Panc1 (cell line): ENCODE measurements around the gene ADAT1. TPM values are rescaled to one million over a fixed set of nuclear protein-coding genes. Genes with fewer than 3 reads are reported as not detected.

ENCODE experiments used
- ATAC-seq: fragments of 200-7000 bp; cut with Tn5 transposase; 2 replicates; pipeline ENCODE4 v1.9.1; 2020; ENCODE audit warnings: mild to moderate bottlenecking, moderate library complexity
- BruUV-seq: library from RNA; stranded (reverse); fragments of 400-500 nt; replicated peaks from 2 replicates; lab custom pipeline; 2021; lab: Mats Ljungman, UMichigan
- CTCF ChIA-PET: fragments of 300-600 bp; sonication (Branson Sonifier 250); formaldehyde crosslinking; loops from one replicate; lab custom pipeline; 2022; ENCODE audit warnings: antibody characterized with exemption; lab: Charles Lee
- POLR2A ChIA-PET: fragments of 300-600 bp; sonication (Branson Sonifier 250); formaldehyde crosslinking; loops from one replicate; lab custom pipeline; 2022; ENCODE audit warnings: antibody characterized with exemption; lab: Charles Lee
- DNase-seq: peaks from one replicate; pipeline ENCODE4 v3.0.0-alpha.2; 2010; ENCODE audit warnings: low read depth, low spot score
- H3K27ac ChIP-seq: 2 replicates; pipeline ENCODE4 v1.5.1; 2011; ENCODE audit warnings: mild to moderate bottlenecking, low read length, inconsistent platforms
- H3K27me3 ChIP-seq: fragments of 200-500 bp; sonication (Bioruptor generic); 2 replicates; pipeline ENCODE4 v1.6.0; 2014; ENCODE audit warnings: low read length, inconsistent platforms; ENCODE audit not compliant: control insufficient read depth, insufficient read depth
- H3K36me3 ChIP-seq: fragments of 200-500 bp; sonication (Bioruptor generic); 2 replicates; pipeline ENCODE4 v1.5.1; 2014; ENCODE audit warnings: inconsistent platforms, mild to moderate bottlenecking, low read length, moderate library complexity; ENCODE audit not compliant: control insufficient read depth, insufficient read depth
- H3K4me1 ChIP-seq: 2 replicates; pipeline ENCODE4 v1.5.1; 2011; ENCODE audit warnings: inconsistent platforms, mild to moderate bottlenecking, low read length, moderate library complexity; ENCODE audit not compliant: control insufficient read depth, insufficient read depth
- H3K4me3 ChIP-seq, 2 experiments: 2 replicates each; pipeline ENCODE4 v1.5.1; 2011 to 2012; ENCODE audit warnings: low read depth in 2 of 2, low read length in 2 of 2, mild to moderate bottlenecking in 2 of 2, inconsistent platforms in 1 of 2, moderate library complexity in 1 of 2
- H3K9me3 ChIP-seq: fragments of 200-500 bp; sonication (Bioruptor generic); 2 replicates; pipeline ENCODE4 v1.5.1; 2014; ENCODE audit warnings: low read depth, mild to moderate bottlenecking, inconsistent platforms, low read length, moderate library complexity; ENCODE audit not compliant: control insufficient read depth, insufficient read depth
- CTCF ChIP-seq: fragments of 450-650 bp; IDR thresholded peaks from 2 replicates; pipeline ENCODE4 v1.5.1; 2017; ENCODE audit warnings: mild to moderate bottlenecking
- POLR2AphosphoS5 ChIP-seq: IDR thresholded peaks from 2 replicates; pipeline ENCODE4 v1.6.1; 2012; ENCODE audit warnings: mild to moderate bottlenecking, low read depth, low read length, moderate library complexity
- REST ChIP-seq, 2 experiments: IDR thresholded peaks; 2 replicates each; pipeline ENCODE4 v1.6.1; 2011 to 2012; ENCODE audit warnings: low read depth in 2 of 2, control low read depth in 1 of 2, low read length in 1 of 2, mild to moderate bottlenecking in 1 of 2, moderate library complexity in 1 of 2; ENCODE audit not compliant: insufficient read depth in 1 of 2
- SIN3A ChIP-seq: IDR thresholded peaks from 2 replicates; pipeline ENCODE4 v1.6.1; 2012; ENCODE audit warnings: low read depth, mild to moderate bottlenecking, low read length, moderate library complexity, borderline replicate concordance; ENCODE audit not compliant: insufficient read depth
- TCF7L2 ChIP-seq: IDR thresholded peaks from 2 replicates; pipeline ENCODE4 v1.6.1; 2011; ENCODE audit warnings: mild to moderate bottlenecking, low read depth, low read length, inconsistent platforms
- in situ Hi-C: cut with HindIII; loops from 2 replicates; pipeline ENCODE4 v1.10.0; 2016; ENCODE audit warnings: low sequenced_read_pairs, low pct_unique_long_range_greater_than_20kb
- intact Hi-C: fragments of 100-400 bp; cut with micrococcal nuclease; formaldehyde crosslinking; loops from one replicate; pipeline ENCODE4 v1.10.0; 2022; ENCODE audit not compliant: unreplicated experiment
- total RNA-seq: library from RNA; stranded (reverse); gene quantifications from one replicate; pipeline ENCODE4 v1.2.1, GENCODE V29; 2021; ENCODE audit not compliant: unreplicated experiment

Gene ADAT1
- total RNA-seq, 1 experiment from 2014 or later = 46.8 TPM

GRCh38 chr16:75555213-75555706 lies 67.8 kb downstream of the ADAT1 start:
- CTCF ChIA-PET = interaction anchor here (0.6 kb wide), 1 partner anchor 89 kb away, joined by 17 read pairs; no protein-coding TSS in a partner anchor
- TF ChIP-seq REST (IDR thresholded peaks at IDR 0.05; ENCODE audit: insufficient read depth in 1 of 2, low read depth in 2 of 2, low read length in 1 of 2) (no peak), CTCF (no peak), TCF7L2 (no peak), SIN3A (0 out of 2 replicates have a peak, but pooled peaks have one; percentile 9), POLR2AphosphoS5 (peak; percentile 41; the same call in 1 of the 2 replicates)
- H3K36me3 ChIP-seq = no peaks in the 10 kb centered on the region
- intact Hi-C loops = loop anchor here (10.0 kb wide), 1 partner anchor 80 kb away; no protein-coding TSS in a partner anchor
- ATAC-seq (peak; percentile 91), DNase-seq (peak; percentile 67)
- no peaks in the 10 kb centered on the region for H3K9me3 ChIP-seq
- peak overlapping the region; percentile 74 to 79 for H3K4me3 ChIP-seq
- no TSS peak for BruUV-seq
- no peaks in the 10 kb centered on the region for H3K4me1 ChIP-seq
- POLR2A ChIA-PET = no interaction called here
- H3K27me3 ChIP-seq = no peaks in the 10 kb centered on the region
- in situ Hi-C loops = no loop called here
- H3K27ac ChIP-seq = peak overlapping the region; percentile 69

- no peaks in the 10 kb centered on the region for H3K36me3 ChIP-seq
- no peak overlapping the region for H3K27ac ChIP-seq
- in situ Hi-C loops = no loop called here
- no peaks in the 10 kb centered on the region for H3K27me3 ChIP-seq
- no peaks in the 10 kb centered on the region for H3K9me3 ChIP-seq
- no peaks in the 10 kb centered on the region for H3K4me1 ChIP-seq
- ATAC-seq = no peak
- DNase-seq = no peak
- no peak overlapping the region for H3K4me3 ChIP-seq
- intact Hi-C loops = loop anchor here (10.0 kb wide), 1 partner anchor 78 kb away; no protein-coding TSS in a partner anchor
- POLR2A ChIA-PET = no interaction called here
- CTCF ChIA-PET = no interaction called here
- TF ChIP-seq POLR2AphosphoS5 = no peak
- BruUV-seq = no TSS peak
These were observed 70.1 kb downstream of the ADAT1 start for GRCh38 chr16:75552951-75553350.

GRCh38 chr16:75550211-75550662 lies 72.8 kb downstream of the ADAT1 start:
- TF ChIP-seq CTCF = peak; percentile 66
- TF ChIP-seq REST (IDR thresholded peaks at IDR 0.05; ENCODE audit: insufficient read depth in 1 of 2, low read depth in 2 of 2, low read length in 1 of 2) = no peak
- Histone ChIP-seq H3K9me3 (no peaks in the 10 kb centered on the region), H3K27me3 (no peaks in the 10 kb centered on the region), H3K27ac (no peak overlapping the region; the same call in 1 of the 2 replicates), H3K36me3 (no peaks in the 10 kb centered on the region), H3K4me3 (peak overlapping the region in 1 of 2 experiments; percentile 30; a peak in 1 of 4 replicates), H3K4me1 (no peaks in the 10 kb centered on the region)
- POLR2A ChIA-PET = no interaction called here
- ATAC-seq = peak; percentile 69
- no peak for DNase-seq
- BruUV-seq = no TSS peak
- CTCF ChIA-PET = interaction anchor here (0.7 to 0.9 kb wide), 4 partner anchors 29 to 80 kb away, joined by 3 to 5 read pairs (median 4); no protein-coding TSS in a partner anchor
- intact Hi-C loops = loop anchor here (10.0 kb wide), 1 partner anchor 75 kb away; no protein-coding TSS in a partner anchor
- in situ Hi-C loops = no loop called here
